ENCODE results near the gene HES6. TPM values are rescaled to one million over a fixed set of nuclear protein-coding genes. Genes with fewer than 3 reads are reported as not detected.

The HES6 gene
- total RNA-seq, 4 donors from 2014 or later = 2.9 to 9.0 (median 6.8) TPM

GRCh38 chr2:238267884-238268680 is 28.2 kb upstream of the HES6 start:
- TF ChIP-seq POLR2A (IDR thresholded peaks at IDR 0.05) = no peak
- no peak for TF ChIP-seq CTCF (IDR thresholded peaks at IDR 0.05)
- intact Hi-C loops (cut with DNase I) = no loop called here
- peaks cover 27 to 37% of the 10 kb centered on the region in 2 donors for H3K36me3 ChIP-seq

GRCh38 chr2:238267341-238267710 is 27.5 kb upstream of the HES6 start:
- H3K27ac ChIP-seq = no peak overlapping the region
- no peak for DNase-seq
- intact Hi-C loops (cut with DNase I) = no loop called here

More at GRCh38 chr2:238267884-238268680, 28.2 kb upstream of the HES6 start:
- H3K4me1 ChIP-seq = peaks cover 11 to 16% of the 10 kb centered on the region in 2 donors
- 92 to 94% methylated on average over 15 to 17 of the region's 20 CpGs for WGBS, 2 donors
- H3K4me3 ChIP-seq (replicated peaks in 1 of 3) = no peak overlapping the region
- no peaks in the 10 kb centered on the region for H3K9me3 ChIP-seq
- H3K27ac ChIP-seq = no peak overlapping the region
- no peaks in the 10 kb centered on the region for H3K27me3 ChIP-seq
- DNase-seq = no peak

GRCh38 chr2:238265605-238266004 is 25.8 kb upstream of the HES6 start:
- no peak for DNase-seq
- intact Hi-C loops (cut with DNase I) = no loop called here
- Histone ChIP-seq H3K27ac (no peak overlapping the region), H3K4me3 (replicated peaks in 1 of 3) (no peak overlapping the region), H3K27me3 (no peaks in the 10 kb centered on the region), H3K36me3 (peaks cover 12 to 16% of the 10 kb centered on the region in 2 donors), H3K9me3 (no peaks in the 10 kb centered on the region), H3K4me1 (peaks cover 20 to 41% of the 10 kb centered on the region in 2 donors)
- TF ChIP-seq POLR2A (IDR thresholded peaks at IDR 0.05) (no peak), CTCF (IDR thresholded peaks at IDR 0.05) (no peak)
- 93 to 94% methylated on average over 11 of the region's 11 CpGs for WGBS, 2 donors

More at GRCh38 chr2:238267341-238267710, 27.5 kb upstream of the HES6 start:
- TF ChIP-seq CTCF (IDR thresholded peaks at IDR 0.05) (no peak), POLR2A (IDR thresholded peaks at IDR 0.05) (no peak)
- 86 to 100% methylated on average over 1 of the region's 1 CpG for WGBS, 2 donors
- Histone ChIP-seq H3K4me3 (replicated peaks in 1 of 3) (no peak overlapping the region), H3K27me3 (no peaks in the 10 kb centered on the region), H3K9me3 (no peaks in the 10 kb centered on the region), H3K36me3 (peaks cover 20 to 30% of the 10 kb centered on the region in 2 donors), H3K4me1 (peaks cover 14 to 24% of the 10 kb centered on the region in 2 donors)

- H3K4me3 ChIP-seq (replicated peaks in 1 of 3) = no peak overlapping the region
- no peak for DNase-seq
- TF ChIP-seq POLR2A (IDR thresholded peaks at IDR 0.05) (no peak), CTCF (IDR thresholded peaks at IDR 0.05) (no peak)
- peak overlapping the region in 2 of 3 donors; percentile 52 to 57 for H3K27ac ChIP-seq
- no peaks in the 10 kb centered on the region for H3K9me3 ChIP-seq
- H3K27me3 ChIP-seq = no peaks in the 10 kb centered on the region
- H3K36me3 ChIP-seq = peaks cover 12 to 14% of the 10 kb centered on the region in 2 donors
- intact Hi-C loops (cut with DNase I) = loop anchor here (5.0 kb wide), 1 partner anchor 407 kb away; the partner anchor contains the start of gene RAMP1
- H3K4me1 ChIP-seq = peaks cover 25 to 49% of the 10 kb centered on the region in 2 donors
- 83% methylated on average over 2 to 4 of the region's 4 CpGs for WGBS, 2 donors
Measured at GRCh38 chr2:238264072-238264460, 24.2 kb upstream of the HES6 start.
